K562 (cell line): ENCODE data around the gene RGL2. TPM values are rescaled to one million over a fixed set of nuclear protein-coding genes. Genes with fewer than 3 reads are reported as not detected.
A peak's percentile ranks its signal among the peaks of the same experiment; 100 is the strongest.

ENCODE experiments used
- CBFB ChIP-seq: sonication (generic); formaldehyde crosslinking; IDR thresholded peaks from 2 replicates; pipeline ENCODE4 v1.4.0; 2020; ENCODE audit warnings: mild to moderate bottlenecking, missing genetic modification reagents
- CBX1 ChIP-seq: sonication (generic); IDR thresholded peaks from 2 replicates; pipeline ENCODE4 v1.6.1; 2016; ENCODE audit warnings: antibody characterized with exemption, low read depth, mild to moderate bottlenecking
- CBX3 ChIP-seq, 2 experiments: IDR thresholded peaks; 1 replicate in 1 of 2; 2 replicates in 1 of 2; pipeline ENCODE4 v1.6.1; 2012; ENCODE audit warnings: inconsistent platforms in 2 of 2, low read length in 2 of 2, borderline replicate concordance in 1 of 2, control low read depth in 1 of 2
- ETV6 ChIP-seq, 3 experiments: fragments of 150-350 bp in 1 of 3; sonication (generic) in 1 of 3; formaldehyde crosslinking in 1 of 3; IDR thresholded peaks; 2 replicates each; pipeline versions ENCODE4 v1.6.1 to v1.8.0; 2014 to 2022; ENCODE audit warnings: borderline replicate concordance in 2 of 3, low read depth in 2 of 3, antibody characterized with exemption in 1 of 3, low read length in 1 of 3, mild to moderate bottlenecking in 1 of 3, missing genetic modification reagents in 1 of 3
- GTF2F1 ChIP-seq: IDR thresholded peaks from 2 replicates; pipeline ENCODE4 v1.6.1; 2011; ENCODE audit warnings: low read depth, low read length, improper control_type of control experiment
- HDAC1 ChIP-seq, 2 experiments: fragments of 450-650 bp; IDR thresholded peaks; 2 replicates each; pipeline ENCODE4 v1.6.1; 2016 to 2017; ENCODE audit warnings: inconsistent platforms in 1 of 2, mild to moderate bottlenecking in 1 of 2, moderate library complexity in 1 of 2
- HDAC3 ChIP-seq: fragments of 450-650 bp; IDR thresholded peaks from 2 replicates; pipeline ENCODE4 v1.6.1; 2018; ENCODE audit warnings: borderline replicate concordance, mild to moderate bottlenecking, moderate library complexity; ENCODE audit not compliant: partially characterized antibody
- KAT8 ChIP-seq: fragments of 450-650 bp; IDR thresholded peaks from 2 replicates; pipeline ENCODE4 v1.6.1; 2016; ENCODE audit warnings: low read depth, mild to moderate bottlenecking
- KLF10 ChIP-seq: fragments of 250-450 bp; sonication (Bioruptor Pico); IDR thresholded peaks from 2 replicates; pipeline ENCODE4 v1.6.1; 2021; ENCODE audit warnings: matching md5 sums
- NFATC3 ChIP-seq: fragments of 450-650 bp; IDR thresholded peaks from 2 replicates; pipeline ENCODE4 v1.6.1; 2017; ENCODE audit warnings: mild to moderate bottlenecking
- NR1H2 ChIP-seq: sonication (generic); formaldehyde crosslinking; IDR thresholded peaks from 2 replicates; pipeline ENCODE4 v1.4.0; 2020; ENCODE audit warnings: mild to moderate bottlenecking, missing genetic modification reagents
- PTBP1 ChIP-seq: fragments of 200-400 bp; formaldehyde crosslinking; IDR thresholded peaks from 2 replicates; pipeline ENCODE4 v1.6.1; 2017; ENCODE audit warnings: low read depth, low read length
- SIN3B ChIP-seq: fragments of 450-650 bp; IDR thresholded peaks from 2 replicates; pipeline ENCODE4 v1.6.1; 2017; ENCODE audit warnings: low read depth, mild to moderate bottlenecking, moderate library complexity
- SREBF2 ChIP-seq: sonication (generic); formaldehyde crosslinking; IDR thresholded peaks from 2 replicates; pipeline ENCODE4 v1.4.0; 2020; ENCODE audit warnings: mild to moderate bottlenecking, missing genetic modification reagents
- SRSF1 ChIP-seq: fragments of 200-400 bp; formaldehyde crosslinking; IDR thresholded peaks from 2 replicates; pipeline ENCODE4 v1.6.1; 2017; ENCODE audit warnings: mild to moderate bottlenecking, low read depth, low read length, moderate library complexity
- STAT5B ChIP-seq: fragments of 250-450 bp; sonication (Bioruptor Pico); IDR thresholded peaks from 2 replicates; pipeline ENCODE4 v1.8.0; 2021; ENCODE audit warnings: mild to moderate bottlenecking, inconsistent platforms
- XRCC3 ChIP-seq: fragments of 450-650 bp; IDR thresholded peaks from 2 replicates; pipeline ENCODE4 v1.6.1; 2017; ENCODE audit warnings: mild to moderate bottlenecking, moderate library complexity
- YY1 ChIP-seq, 3 experiments: IDR thresholded peaks; 2 replicates each; pipeline ENCODE4 v1.6.1; 2011; ENCODE audit warnings: low read length in 2 of 3, mild to moderate bottlenecking in 2 of 3, moderate library complexity in 2 of 3, borderline replicate concordance in 1 of 3, control low read depth in 1 of 3, low read depth in 1 of 3; ENCODE audit not compliant: insufficient read depth in 3 of 3, insufficient replicate concordance in 2 of 3, control insufficient read depth in 1 of 3, insufficient read length in 1 of 3; ENCODE audit errors: extremely low read depth in 1 of 3
- polyA plus RNA-seq, 8 experiments: library from polyadenylated mRNA; depleted of rRNA in 4 of 8; stranded (reverse) in 5 of 8; unstranded in 3 of 8; fragments of >200 nt; fragmentation: Nextera tagmentation in 2 of 8; fragmentation: Illumina TruSeq in 1 of 8; extraction: Ambion mirVana in 2 of 8; extraction: Trizol in 1 of 8; gene quantifications; 2 replicates each; pipeline versions ENCODE4 v1.2.1 to v1.2.3, GENCODE V29; 2011 to 2014; ENCODE audit warnings: inconsistent platforms in 1 of 8, missing spikeins in 1 of 8
- total RNA-seq, 7 experiments: library from RNA; depleted of rRNA in 6 of 7; stranded (reverse); fragments of >200 nt in 6 of 7; fragmentation: Illumina TruSeq in 2 of 7; extraction: Trizol in 2 of 7; gene quantifications; 2 replicates each; pipeline versions ENCODE4 v1.2.1 to v1.2.3, GENCODE V29; 2011 to 2021; ENCODE audit warnings: low replicate concordance in 1 of 7
- TF ChIP-seq, protein P1 (sequence below): sonication (generic); formaldehyde crosslinking; IDR thresholded peaks from 2 replicates; pipeline ENCODE4 v1.8.1; 2023; ENCODE audit warnings: mild to moderate bottlenecking, missing genetic modification reagents, moderate library complexity
- TF ChIP-seq, protein P2 (sequence below): fragments of 250-450 bp; sonication (Bioruptor Pico); IDR thresholded peaks from 2 replicates; pipeline ENCODE4 v1.6.1; 2021; ENCODE audit warnings: mild to moderate bottlenecking
- TF ChIP-seq, protein P3 (sequence below), 2 experiments: IDR thresholded peaks in 1 of 2; conservative IDR thresholded peaks in 1 of 2; 2 replicates each; pipeline ENCODE4 v1.6.1; 2016; ENCODE audit warnings: low read depth in 2 of 2, mild to moderate bottlenecking in 1 of 2, missing compliant biosample characterization in 1 of 2, missing genetic modification characterization in 1 of 2, moderate library complexity in 1 of 2
- TF ChIP-seq, protein P4 (sequence below): fragments of 250-450 bp; sonication (Bioruptor Pico); IDR thresholded peaks from 2 replicates; pipeline ENCODE4 v1.8.0; 2021; ENCODE audit warnings: moderate library complexity, mild to moderate bottlenecking, inconsistent platforms

The RGL2 gene
- total and polyA plus RNA-seq, 9 of the 15 experiments (the other 6 are each of a cell fraction or from before 2014, with no cell fraction given) = 1.8 to 57.1 (median 19.5) TPM

DNA sequence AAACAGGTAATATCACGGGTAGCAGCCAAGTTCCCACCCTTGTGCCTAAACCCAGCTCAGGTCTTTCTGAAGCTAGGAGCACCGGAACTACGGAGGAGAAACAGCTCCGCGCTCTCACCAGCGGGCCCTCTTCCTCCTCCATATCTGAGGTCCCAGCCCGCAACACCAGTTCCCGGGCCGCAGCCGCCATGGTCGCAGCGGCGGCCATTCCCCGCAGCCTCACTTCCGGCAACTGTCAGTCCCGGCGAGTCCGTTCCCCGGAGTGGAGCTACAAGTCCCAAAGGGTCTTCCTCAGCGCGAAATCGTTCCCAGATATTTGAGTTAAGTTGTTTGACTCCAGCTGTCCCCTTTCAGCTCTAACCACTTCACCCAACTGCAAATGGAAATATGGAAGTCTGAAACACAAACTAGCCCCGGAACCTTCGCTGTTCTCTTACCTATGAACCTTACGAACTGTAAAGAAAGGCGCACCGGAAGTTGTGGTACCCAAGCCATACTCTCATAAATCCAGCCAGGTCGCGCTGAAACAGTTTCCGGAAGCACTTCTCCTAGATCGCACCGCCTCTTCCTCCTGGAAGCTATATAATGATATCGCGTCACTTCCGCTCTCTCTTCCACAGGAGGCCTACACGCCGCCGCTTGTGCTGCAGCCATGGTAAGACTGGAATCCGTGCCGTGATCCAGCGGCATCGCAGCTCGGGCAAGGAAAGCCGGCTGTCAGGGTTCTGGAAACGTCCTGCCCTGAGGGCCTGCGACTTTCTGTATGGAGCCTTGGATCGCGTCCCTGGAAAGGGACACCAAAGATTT is 27.1 kb downstream of the RGL2 start, which contains the start of the genes RPS18 and VPS52 (continued):
- peak; percentile 97 to 98 (median 97) for TF ChIP-seq YY1 (IDR thresholded peaks at IDR 0.05; ENCODE audit: borderline replicate concordance in 1 of 3, control insufficient read depth in 1 of 3, extremely low read depth in 1 of 3, insufficient read depth in 3 of 3, insufficient read length in 1 of 3, insufficient replicate concordance in 2 of 3, low read depth in 1 of 3, low read length in 2 of 3)
- no peak for TF ChIP-seq PTBP1
- TF ChIP-seq KAT8 = 0 out of 2 replicates have a peak, but pooled peaks have one; percentile 18
- TF ChIP-seq CBFB (CRISPR knock-in tag) = peak; percentile 57; the same call in 1 of the 2 replicates
- peak; percentile 94 for TF ChIP-seq SREBF2 (CRISPR knock-in tag)
- no peak for TF ChIP-seq SRSF1
- no peak for TF ChIP-seq STAT5B (CRISPR knock-in tag)
- peak; percentile 39 to 71; a peak in 2 of 4 replicates for TF ChIP-seq ETV6 (IDR thresholded peaks at IDR 0.05; ENCODE audit: borderline replicate concordance in 1 of 2, low read depth in 2 of 2, low read length in 1 of 2)
- TF ChIP-seq ETV6 (CRISPR knock-in tag; IDR thresholded peaks at IDR 0.05; ENCODE audit: borderline replicate concordance) = peak; percentile 92
- peak; percentile 78 for TF ChIP-seq HDAC3
- TF ChIP-seq, protein P1, sequence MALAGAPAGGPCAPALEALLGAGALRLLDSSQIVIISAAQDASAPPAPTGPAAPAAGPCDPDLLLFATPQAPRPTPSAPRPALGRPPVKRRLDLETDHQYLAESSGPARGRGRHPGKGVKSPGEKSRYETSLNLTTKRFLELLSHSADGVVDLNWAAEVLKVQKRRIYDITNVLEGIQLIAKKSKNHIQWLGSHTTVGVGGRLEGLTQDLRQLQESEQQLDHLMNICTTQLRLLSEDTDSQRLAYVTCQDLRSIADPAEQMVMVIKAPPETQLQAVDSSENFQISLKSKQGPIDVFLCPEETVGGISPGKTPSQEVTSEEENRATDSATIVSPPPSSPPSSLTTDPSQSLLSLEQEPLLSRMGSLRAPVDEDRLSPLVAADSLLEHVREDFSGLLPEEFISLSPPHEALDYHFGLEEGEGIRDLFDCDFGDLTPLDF (CRISPR knock-in tag) = peak; percentile 95
- TF ChIP-seq, protein P2, sequence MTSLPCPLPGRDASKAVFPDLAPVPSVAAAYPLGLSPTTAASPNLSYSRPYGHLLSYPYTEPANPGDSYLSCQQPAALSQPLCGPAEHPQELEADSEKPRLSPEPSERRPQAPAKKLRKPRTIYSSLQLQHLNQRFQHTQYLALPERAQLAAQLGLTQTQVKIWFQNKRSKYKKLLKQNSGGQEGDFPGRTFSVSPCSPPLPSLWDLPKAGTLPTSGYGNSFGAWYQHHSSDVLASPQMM (CRISPR knock-in tag) = no peak
- TF ChIP-seq, protein P3, sequence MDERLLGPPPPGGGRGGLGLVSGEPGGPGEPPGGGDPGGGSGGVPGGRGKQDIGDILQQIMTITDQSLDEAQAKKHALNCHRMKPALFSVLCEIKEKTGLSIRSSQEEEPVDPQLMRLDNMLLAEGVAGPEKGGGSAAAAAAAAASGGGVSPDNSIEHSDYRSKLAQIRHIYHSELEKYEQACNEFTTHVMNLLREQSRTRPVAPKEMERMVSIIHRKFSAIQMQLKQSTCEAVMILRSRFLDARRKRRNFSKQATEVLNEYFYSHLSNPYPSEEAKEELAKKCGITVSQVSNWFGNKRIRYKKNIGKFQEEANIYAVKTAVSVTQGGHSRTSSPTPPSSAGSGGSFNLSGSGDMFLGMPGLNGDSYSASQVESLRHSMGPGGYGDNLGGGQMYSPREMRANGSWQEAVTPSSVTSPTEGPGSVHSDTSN (CRISPR knock-in tag; IDR thresholded peaks at IDR 0.05; ENCODE audit: low read depth) = no peak
- TF ChIP-seq, protein P3 (tag; conservative IDR thresholded peaks at IDR 0.05; ENCODE audit: low read depth) = peak; percentile 95
- TF ChIP-seq KLF10 (CRISPR knock-in tag) = no peak
- no peak; the same call in 1 of the 2 replicates for TF ChIP-seq NR1H2 (CRISPR knock-in tag)
- TF ChIP-seq SIN3B = peak; percentile 96
- TF ChIP-seq XRCC3 = no peak
- peak; percentile 88; the same call in 1 of the 2 replicates for TF ChIP-seq GTF2F1
- peak; percentile 86; the same call in 1 of the 2 replicates for TF ChIP-seq CBX1
- peak in 1 of 2 experiments; percentile 85; a peak in 2 of 3 replicates for TF ChIP-seq CBX3 (IDR thresholded peaks at IDR 0.05; ENCODE audit: borderline replicate concordance in 1 of 2, low read length in 2 of 2)
- TF ChIP-seq, protein P4, sequence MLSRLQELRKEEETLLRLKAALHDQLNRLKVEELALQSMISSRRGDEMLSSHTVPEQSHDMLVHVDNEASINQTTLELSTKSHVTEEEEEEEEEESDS = no peak
- TF ChIP-seq NFATC3 = 0 out of 2 replicates have a peak, but pooled peaks have one; percentile 72
- TF ChIP-seq HDAC1 (IDR thresholded peaks at IDR 0.05) = peak; percentile 51 to 98; a peak in 3 of 4 replicates
